NCI-H1105 (cell line): ENCODE measurements around the gene SDK1.

Experiments used
- DNase-seq: peaks from one replicate; lab custom pipeline; 2025; lab: John Stamatoyannopoulos, UW

The SDK1 gene

GRCh38 chr7:3527496-3528124 lies 226.6 kb downstream of the SDK1 start:
- DNase-seq, result no peak

GRCh38 chr7:3533040-3533439 lies 232.0 kb downstream of the SDK1 start:
- no peak for DNase-seq

GRCh38 chr7:3537210-3537875 lies 236.3 kb downstream of the SDK1 start:
- no peak for DNase-seq

GRCh38 chr7:3538041-3538440 lies 237.0 kb downstream of the SDK1 start:
- DNase-seq, result no peak

GRCh38 chr7:3540456-3541220 lies 239.6 kb downstream of the SDK1 start:
- DNase-seq, result no peak

GRCh38 chr7:3544202-3544601 lies 243.2 kb downstream of the SDK1 start:
- DNase-seq, result no peak

- DNase-seq, result no peak
Observed at GRCh38 chr7:3548815-3549214, 247.8 kb downstream of the SDK1 start.

GRCh38 chr7:3549601-3550000 lies 248.5 kb downstream of the SDK1 start:
- DNase-seq, result no peak

- no peak for DNase-seq
Observed at GRCh38 chr7:3551536-3551935, 250.5 kb downstream of the SDK1 start.

- no peak for DNase-seq
Observed at GRCh38 chr7:3552499-3552898, 251.4 kb downstream of the SDK1 start.

- DNase-seq, result no peak
Observed at GRCh38 chr7:3558400-3558799, 257.3 kb downstream of the SDK1 start.

- no peak for DNase-seq
Observed at GRCh38 chr7:3559278-3559677, 258.2 kb downstream of the SDK1 start.

GRCh38 chr7:3560495-3560894 lies 259.4 kb downstream of the SDK1 start:
- DNase-seq, result no peak

GRCh38 chr7:3561932-3562331 lies 260.9 kb downstream of the SDK1 start:
- no peak for DNase-seq

GRCh38 chr7:3564231-3564630 lies 263.2 kb downstream of the SDK1 start:
- DNase-seq, result no peak

- no peak for DNase-seq
Observed at GRCh38 chr7:3568516-3568915, 267.5 kb downstream of the SDK1 start.

GRCh38 chr7:3569643-3570042 lies 268.6 kb downstream of the SDK1 start:
- no peak for DNase-seq

- DNase-seq, result no peak
Observed at GRCh38 chr7:3573151-3573550, 272.1 kb downstream of the SDK1 start.

- no peak for DNase-seq
Observed at GRCh38 chr7:3574386-3574785, 273.3 kb downstream of the SDK1 start.

- no peak for DNase-seq
Observed at GRCh38 chr7:3575753-3576531, 274.9 kb downstream of the SDK1 start.

- DNase-seq, result no peak
Observed at GRCh38 chr7:3578399-3578798, 277.3 kb downstream of the SDK1 start.

GRCh38 chr7:3579638-3580219 lies 278.7 kb downstream of the SDK1 start:
- no peak for DNase-seq
